CD4-positive, alpha-beta T cell treated with Interleukin-17A for 4 hours (primary cell): Measurements from ENCODE around the gene TMEM14C.
"Not testable (repeated sequence)": the region's sequence is repeated elsewhere in the genome, so short reads cannot be mapped to it uniquely, and the experiment has no call there.

Source experiments
- DNase-seq: peaks from one replicate; pipeline ENCODE4 v3.0.0-alpha.2; 2020; ENCODE audit warnings: mixed read lengths

TMEM14C gene

GRCh38 chr6:10722820-10723566 lies at the start of gene TMEM14C:
TMEM14C (plus strand) TSS chr6:10723070; CDS start chr6:10724614, 1,544 bp downstream.
- DNase-seq: peak; percentile 92

- no peak for DNase-seq
Measured at GRCh38 chr6:10676403-10676802, 46.5 kb upstream of the TMEM14C start.

- DNase-seq: no peak
Measured at GRCh38 chr6:10678456-10678855, 44.4 kb upstream of the TMEM14C start.

GRCh38 chr6:10681795-10682194 lies 41.1 kb upstream of the TMEM14C start:
- no peak for DNase-seq

- DNase-seq: no peak
Measured at GRCh38 chr6:10682355-10682988, 40.4 kb upstream of the TMEM14C start.

- no peak for DNase-seq
Measured at GRCh38 chr6:10684618-10685017, 38.3 kb upstream of the TMEM14C start.

GRCh38 chr6:10685092-10685915 lies 37.6 kb upstream of the TMEM14C start:
- DNase-seq: no peak

- no peak for DNase-seq
Measured at GRCh38 chr6:10686901-10687300, 36.0 kb upstream of the TMEM14C start.

GRCh38 chr6:10687582-10687981 lies 35.3 kb upstream of the TMEM14C start:
- no peak for DNase-seq

- no peak for DNase-seq
Measured at GRCh38 chr6:10690651-10691445, 32.0 kb upstream of the TMEM14C start.

- no peak for DNase-seq
Measured at GRCh38 chr6:10692965-10693538, 29.8 kb upstream of the TMEM14C start.

GRCh38 chr6:10694302-10695085 lies 28.4 kb upstream of the TMEM14C start, which contains the start of the genes C6orf52 and PAK1IP1:
C6orf52 (minus strand) TSS chr6:10694616; CDS start chr6:10687550, 7,066 bp downstream.
PAK1IP1 (plus strand) TSS chr6:10694972; CDS start chr6:10694986, 14 bp downstream.
- peak; percentile 92 for DNase-seq

- no peak for DNase-seq
Measured at GRCh38 chr6:10695086-10695657, 27.7 kb upstream of the TMEM14C start.

- DNase-seq: no peak
Measured at GRCh38 chr6:10696655-10697054, 26.2 kb upstream of the TMEM14C start.

GRCh38 chr6:10713962-10714361 lies 8.9 kb upstream of the TMEM14C start:
- DNase-seq: no peak

- DNase-seq: no peak
Measured at GRCh38 chr6:10719296-10719963, 3.4 kb upstream of the TMEM14C start.

GRCh38 chr6:10719964-10720264 lies 3.0 kb upstream of the TMEM14C start:
- no peak for DNase-seq

GRCh38 chr6:10720265-10720959 lies 2.5 kb upstream of the TMEM14C start:
- DNase-seq: peak; percentile 69

GRCh38 chr6:10720960-10721849 lies 1.7 kb upstream of the TMEM14C start:
- not testable (repeated sequence) for DNase-seq
